Activated CD4-positive, alpha-beta T cell treated with anti-CD3 and anti-CD28 coated beads, Interleukin-2, Interleukin-6, amounts not matched to agents 100 ng/mL and 50 ng/mL, durations not matched to agents 16 hours and 8 hours (primary cell): ENCODE measurements around the gene CNTN5.

ENCODE experiments used
- DNase-seq: peaks from one replicate; pipeline ENCODE4 v3.0.0-alpha.2; 2020

Gene CNTN5

DNA sequence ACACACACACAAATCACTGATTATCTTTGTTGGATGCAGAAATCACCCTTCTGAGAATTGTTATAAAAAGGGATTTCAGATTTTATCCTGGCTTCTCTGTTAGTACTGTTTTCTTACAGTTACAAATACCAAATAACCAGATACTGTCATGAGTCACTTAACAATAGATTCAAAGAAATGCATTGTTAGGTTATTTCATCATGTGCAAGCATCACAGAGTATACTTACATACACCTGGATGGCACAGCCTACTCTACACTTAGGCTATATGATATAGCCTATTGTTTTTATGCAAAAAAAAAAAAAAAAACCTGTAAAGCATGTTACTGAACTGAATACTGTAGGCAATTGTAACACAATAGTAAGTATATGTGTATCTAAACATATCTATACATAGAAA lies 1347.1 kb downstream of the CNTN5 start:
- no peak for DNase-seq

- no peak for DNase-seq
These were observed 1362.7 kb downstream of the CNTN5 start for GRCh38 chr11:100383357-100383865.

- DNase-seq, result no peak
These were observed 1375.5 kb downstream of the CNTN5 start for GRCh38 chr11:100396266-100396665.

DNA sequence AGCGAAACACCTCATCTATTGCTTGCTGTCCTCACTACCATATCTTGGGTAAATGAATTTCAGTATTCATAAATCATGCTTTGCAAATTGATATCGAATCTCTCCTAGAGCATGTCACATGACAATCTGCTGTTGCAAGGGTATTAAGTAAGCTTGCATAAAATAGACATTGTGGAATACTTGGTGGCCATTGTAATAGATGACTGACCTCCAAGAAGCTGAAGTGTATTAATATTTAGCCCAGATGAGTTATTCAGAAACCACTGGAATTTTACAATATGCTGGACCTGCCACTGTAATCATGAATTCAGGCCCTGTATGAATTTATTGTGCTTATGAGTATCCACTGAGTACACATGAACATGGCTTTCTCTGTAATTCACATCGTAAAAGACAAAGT lies 1376.7 kb downstream of the CNTN5 start:
- no peak for DNase-seq

DNA sequence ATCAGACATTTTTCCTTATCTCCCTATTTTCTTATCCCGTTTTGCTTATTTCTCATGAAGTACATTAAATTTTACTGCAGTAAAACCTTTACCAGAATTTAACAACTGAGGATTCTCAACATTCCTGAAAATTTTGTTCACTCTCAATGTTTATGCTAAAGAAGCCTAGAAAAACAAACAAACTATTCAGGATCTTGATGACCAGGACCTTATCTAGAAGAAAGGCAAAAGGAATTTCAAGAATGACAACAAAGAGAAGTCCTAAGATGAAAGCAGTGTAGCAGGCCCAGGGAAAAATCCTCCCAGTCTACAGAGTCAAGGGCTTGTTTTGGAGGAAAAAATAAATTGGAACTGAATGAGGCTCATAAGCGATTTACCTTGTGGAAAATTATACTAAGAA lies 1383.1 kb downstream of the CNTN5 start:
- DNase-seq, result no peak

DNA sequence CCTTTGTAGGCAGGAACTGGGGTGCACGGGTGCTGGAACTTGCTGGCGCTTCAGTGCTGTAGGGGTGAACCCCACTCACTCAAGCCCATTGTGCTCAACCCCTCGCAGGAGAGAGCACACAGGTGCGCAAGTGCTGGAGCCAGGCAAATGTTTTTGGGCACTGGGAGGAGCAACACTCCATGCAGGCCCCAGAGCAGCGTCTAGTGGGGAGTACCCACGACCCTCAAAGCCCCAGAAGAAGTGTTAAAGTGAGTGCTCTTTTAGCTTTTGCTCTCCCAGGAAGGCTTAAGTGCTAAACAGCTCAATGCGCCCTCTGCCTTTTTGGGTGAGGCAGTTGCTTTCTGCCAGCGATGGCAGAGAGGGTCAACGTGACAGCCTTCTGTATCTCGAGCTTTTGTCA lies 1384.2 kb downstream of the CNTN5 start:
- DNase-seq, result no peak
